Activated CD8-positive, alpha-beta memory T cell treated with anti-CD3 and anti-CD28 coated beads for 1 hour (primary cell): ENCODE data around the gene ZDHHC7.
A peak's percentile ranks its signal among the peaks of the same experiment; 100 is the strongest.
"Not testable (repeated sequence)": the region's sequence is repeated elsewhere in the genome, so short reads cannot be mapped to it uniquely, and the experiment has no call there.

Experiments used
- DNase-seq, 2 donors: peaks; one replicate each; pipeline ENCODE4 v3.0.0-alpha.2; 2020; ENCODE audit warnings: low read depth in 1 of 2; ENCODE audit errors: extremely low read depth in 1 of 2

The ZDHHC7 gene

GRCh38 chr16:85010931-85011845 is at the start of gene ZDHHC7:
Gene ZDHHC7 (minus strand): TSS chr16:85011535. CDS start chr16:84990618, 20,917 bp downstream.
- peak; percentile 65 to 80 for DNase-seq

GRCh38 chr16:85058909-85059308 is 47.6 kb upstream of the ZDHHC7 start:
- no peak for DNase-seq

- DNase-seq = no peak
Measured at GRCh38 chr16:85057948-85058347, 46.6 kb upstream of the ZDHHC7 start.

- DNase-seq = no peak
Measured at GRCh38 chr16:85057212-85057889, 46.0 kb upstream of the ZDHHC7 start.

- DNase-seq = no peak
Measured at GRCh38 chr16:85056211-85056748, 44.9 kb upstream of the ZDHHC7 start.

- DNase-seq = peak; percentile 34 to 39
Measured at GRCh38 chr16:85055493-85056210, 44.3 kb upstream of the ZDHHC7 start.

GRCh38 chr16:85054948-85055492 is 43.7 kb upstream of the ZDHHC7 start:
- DNase-seq = no peak

- DNase-seq = not testable (repeated sequence)
Measured at GRCh38 chr16:85054321-85054720, 43.0 kb upstream of the ZDHHC7 start.

GRCh38 chr16:85052536-85052935 is 41.2 kb upstream of the ZDHHC7 start:
- no peak for DNase-seq

- no peak for DNase-seq
Measured at GRCh38 chr16:85051683-85052082, 40.3 kb upstream of the ZDHHC7 start.

- no peak for DNase-seq
Measured at GRCh38 chr16:85051067-85051581, 39.8 kb upstream of the ZDHHC7 start.

GRCh38 chr16:85049706-85050305 is 38.5 kb upstream of the ZDHHC7 start:
- DNase-seq = no peak

- DNase-seq = no peak
Measured at GRCh38 chr16:85048921-85049562, 37.7 kb upstream of the ZDHHC7 start.

- DNase-seq = no peak
Measured at GRCh38 chr16:85047867-85048455, 36.6 kb upstream of the ZDHHC7 start.

- DNase-seq = no peak
Measured at GRCh38 chr16:85046931-85047866, 35.9 kb upstream of the ZDHHC7 start.

- DNase-seq = no peak
Measured at GRCh38 chr16:85046472-85046916, 35.2 kb upstream of the ZDHHC7 start.

GRCh38 chr16:85045641-85046471 is 34.5 kb upstream of the ZDHHC7 start:
- DNase-seq = no peak
